Skin of body (tissue), 2 donors: ENCODE results near the gene LTA4H. TPM values are rescaled to one million over a fixed set of nuclear protein-coding genes. Genes with fewer than 3 reads are reported as not detected.

ENCODE experiments used
- DNase-seq: peaks from one replicate; lab custom pipeline; 2025; lab: John Stamatoyannopoulos, UW
- total RNA-seq: library from RNA; depleted of rRNA; stranded (reverse); fragments of >200 nt; gene quantifications from one replicate; pipeline ENCODE4 v1.2.3, GENCODE V29; 2014

The LTA4H gene
- total RNA-seq, 1 donor from 2014 or later = 52.9 TPM

GRCh38 chr12:96034621-96035282, 635 bp downstream of the LTA4H start:
- DNase-seq = no peak

GRCh38 chr12:96033549-96034389, 1.6 kb downstream of the LTA4H start:
- no peak for DNase-seq

- no peak for DNase-seq
Observed at GRCh38 chr12:96029826-96030225, 5.6 kb downstream of the LTA4H start.

GRCh38 chr12:96028538-96028937, 6.8 kb downstream of the LTA4H start:
- no peak for DNase-seq

- DNase-seq = no peak
Observed at GRCh38 chr12:96026331-96026730, 9.1 kb downstream of the LTA4H start.

GRCh38 chr12:96025518-96025917, 9.9 kb downstream of the LTA4H start:
- DNase-seq = no peak

- DNase-seq = no peak
Observed at GRCh38 chr12:96020314-96021003, 14.9 kb downstream of the LTA4H start.

GRCh38 chr12:96015672-96016071, 19.7 kb downstream of the LTA4H start:
- no peak for DNase-seq

GRCh38 chr12:96014943-96015599, 20.3 kb downstream of the LTA4H start:
- no peak for DNase-seq

- no peak for DNase-seq
Observed at GRCh38 chr12:96007729-96008128, 27.7 kb downstream of the LTA4H start.

- DNase-seq = no peak
Observed at GRCh38 chr12:96006727-96007126, 28.7 kb downstream of the LTA4H start.

GRCh38 chr12:96000858-96001257, 34.5 kb downstream of the LTA4H start:
- DNase-seq = no peak

GRCh38 chr12:95999484-95999883, 35.9 kb downstream of the LTA4H start:
- no peak for DNase-seq

- DNase-seq = peak; percentile 16
Observed at GRCh38 chr12:95998611-95999286, 36.6 kb downstream of the LTA4H start.

GRCh38 chr12:95997911-95998510, 37.4 kb downstream of the LTA4H start:
- DNase-seq = no peak

- no peak for DNase-seq
Observed at GRCh38 chr12:95997276-95997675, 38.1 kb downstream of the LTA4H start.

GRCh38 chr12:95996034-95996658, 39.2 kb downstream of the LTA4H start, which contains the start of gene HAL:
Gene HAL (minus strand): TSS chr12:95996344. CDS start chr12:95995910, 434 bp downstream.
- no peak for DNase-seq

- DNase-seq = no peak
Observed at GRCh38 chr12:95995238-95996031, 40.0 kb downstream of the LTA4H start.

- no peak for DNase-seq
Observed at GRCh38 chr12:95994476-95994875, 40.9 kb downstream of the LTA4H start.
